NB4 (cell line): Measurements from ENCODE around the gene ECM1.

Experiments
- CTCF ChIP-seq: IDR thresholded peaks from one replicate; pipeline ENCODE4 v1.5.1; 2012; ENCODE audit warnings: low read depth, low read length
- MYC ChIP-seq: IDR thresholded peaks from 2 replicates; pipeline ENCODE4 v1.6.1; 2011; ENCODE audit warnings: low read depth, low read length
- POLR2A ChIP-seq: IDR thresholded peaks from 2 replicates; pipeline ENCODE4 v1.6.1; 2011; ENCODE audit warnings: mild to moderate bottlenecking; ENCODE audit not compliant: insufficient read length; ENCODE audit errors: extremely low read depth
- TF ChIP-seq, protein P1 (sequence below): IDR thresholded peaks from 2 replicates; pipeline ENCODE4 v1.6.1; 2011; ENCODE audit warnings: low read depth, low read length

DNA sequence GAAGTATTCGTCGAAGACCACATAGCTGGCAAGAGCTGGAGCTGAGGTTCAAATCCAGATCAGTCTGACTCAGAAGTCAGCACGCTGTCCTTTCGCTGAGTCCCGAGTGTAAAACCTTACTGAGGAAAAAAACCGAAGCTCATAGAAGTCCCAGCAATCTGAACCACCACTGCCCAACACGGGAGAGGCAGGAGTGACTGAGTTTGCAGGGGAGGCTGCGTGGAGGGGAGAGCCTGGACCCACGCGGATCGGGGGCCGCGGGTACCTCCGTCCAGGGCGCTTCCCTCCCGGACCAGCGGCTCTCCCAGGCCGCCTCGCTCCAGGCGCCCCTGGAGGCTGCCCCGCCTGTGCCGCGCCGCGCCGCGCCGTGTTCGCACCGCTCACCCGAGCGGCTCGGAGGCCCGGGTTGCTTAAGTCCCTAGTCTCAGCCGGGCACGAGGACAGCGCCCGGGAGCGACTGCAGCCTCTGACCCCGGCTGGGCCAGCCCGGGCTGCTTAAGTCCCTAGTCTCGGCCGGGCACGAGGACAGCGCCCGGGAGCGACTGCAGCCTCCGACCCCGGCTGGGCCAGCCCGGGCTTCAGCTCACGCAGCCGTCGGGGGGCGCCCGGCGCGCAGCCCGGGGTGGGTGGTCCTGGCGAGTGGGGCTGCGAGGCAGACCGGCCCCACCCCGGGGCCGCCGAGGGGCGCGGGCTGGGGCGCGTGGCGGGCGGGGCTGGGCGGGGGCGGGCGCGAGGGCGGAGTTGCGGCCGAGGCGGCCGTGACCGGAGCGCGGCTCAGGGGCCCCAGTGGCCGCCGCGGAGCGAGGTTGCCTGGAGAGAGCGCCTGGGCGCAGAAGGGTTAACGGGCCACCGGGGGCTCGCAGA, 41.0 kb downstream of the ECM1 start, which contains the start of gene ADAMTSL4:
- TF ChIP-seq CTCF, result no peak
- no peak for TF ChIP-seq POLR2A
- 0 out of 2 replicates have a peak, but pooled peaks have one; percentile 35 for TF ChIP-seq MYC
- TF ChIP-seq, protein P1, sequence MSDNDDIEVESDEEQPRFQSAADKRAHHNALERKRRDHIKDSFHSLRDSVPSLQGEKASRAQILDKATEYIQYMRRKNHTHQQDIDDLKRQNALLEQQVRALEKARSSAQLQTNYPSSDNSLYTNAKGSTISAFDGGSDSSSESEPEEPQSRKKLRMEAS, result no peak
